Fibroblast of villous mesenchyme (primary cell): ENCODE measurements around the gene MAP3K14. TPM values are rescaled to one million over a fixed set of nuclear protein-coding genes. Genes with fewer than 3 reads are reported as not detected.

ENCODE experiments used
- DNase-seq: peaks from one replicate; pipeline ENCODE4 v3.0.0-alpha.2; 2010; ENCODE audit warnings: low read depth
- H3K4me3 ChIP-seq: 2 replicates; pipeline ENCODE4 v1.5.1; 2011; ENCODE audit warnings: low read depth, mild to moderate bottlenecking, low read length
- CTCF ChIP-seq: IDR thresholded peaks from 2 replicates; pipeline ENCODE4 v1.5.1; 2012; ENCODE audit warnings: low read depth, mild to moderate bottlenecking, low read length; ENCODE audit not compliant: insufficient read depth
- total RNA-seq: library from RNA; depleted of rRNA; stranded (reverse); fragments of >200 nt; gene quantifications from 2 replicates; pipeline ENCODE4 v1.2.3, GENCODE V29; 2012

MAP3K14 gene
- total RNA-seq, 1 donor: 1.7 TPM

GRCh38 chr17:45301674-45302073 lies 15.1 kb downstream of the MAP3K14 start:
- DNase-seq: no peak
- H3K4me3 ChIP-seq: no peak overlapping the region
- no peak for TF ChIP-seq CTCF

GRCh38 chr17:45300060-45300751 lies 16.6 kb downstream of the MAP3K14 start:
- no peak for TF ChIP-seq CTCF
- no peak for DNase-seq
- no peak overlapping the region for H3K4me3 ChIP-seq

GRCh38 chr17:45299361-45299760 lies 17.5 kb downstream of the MAP3K14 start:
- no peak for DNase-seq
- H3K4me3 ChIP-seq: no peak overlapping the region
- TF ChIP-seq CTCF: no peak

GRCh38 chr17:45298546-45299285 lies 18.1 kb downstream of the MAP3K14 start:
- H3K4me3 ChIP-seq: no peak overlapping the region
- DNase-seq: no peak
- no peak for TF ChIP-seq CTCF

GRCh38 chr17:45296833-45297124 lies 20.0 kb downstream of the MAP3K14 start:
- TF ChIP-seq CTCF: no peak
- H3K4me3 ChIP-seq: no peak overlapping the region
- no peak for DNase-seq

- TF ChIP-seq CTCF: no peak
- DNase-seq: no peak
- H3K4me3 ChIP-seq: no peak overlapping the region
Observed at GRCh38 chr17:45296003-45296832, 20.6 kb downstream of the MAP3K14 start.
